Activated T-helper 1 cell treated with Interleukin-2 at 50 U/mL for 16 hours (primary cell): Measurements from ENCODE around the gene LIN28A.
A peak's percentile ranks its signal among the peaks of the same experiment; 100 is the strongest.

ENCODE experiments used
- DNase-seq: peaks from one replicate; pipeline ENCODE4 v3.0.0-alpha.2; 2020; ENCODE audit warnings: low read depth

Gene LIN28A

DNA sequence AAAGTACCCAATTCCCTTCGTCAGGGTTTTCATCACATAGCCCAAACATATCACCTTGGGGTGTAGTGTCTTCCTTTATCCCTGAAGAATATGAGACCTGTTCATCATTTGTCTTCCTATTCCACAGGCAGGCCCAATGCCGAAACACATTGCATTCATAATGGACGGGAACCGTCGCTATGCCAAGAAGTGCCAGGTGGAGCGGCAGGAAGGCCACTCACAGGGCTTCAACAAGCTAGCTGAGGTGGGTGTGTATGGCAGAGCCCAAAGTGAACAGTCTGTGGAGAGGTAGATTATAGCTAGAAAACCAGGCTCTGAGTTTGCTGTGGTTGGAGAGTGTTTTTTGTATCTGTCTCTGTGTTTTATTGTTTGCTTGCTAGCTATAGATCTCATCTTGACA lies 27.4 kb downstream of the LIN28A start:
- no peak for DNase-seq

DNA sequence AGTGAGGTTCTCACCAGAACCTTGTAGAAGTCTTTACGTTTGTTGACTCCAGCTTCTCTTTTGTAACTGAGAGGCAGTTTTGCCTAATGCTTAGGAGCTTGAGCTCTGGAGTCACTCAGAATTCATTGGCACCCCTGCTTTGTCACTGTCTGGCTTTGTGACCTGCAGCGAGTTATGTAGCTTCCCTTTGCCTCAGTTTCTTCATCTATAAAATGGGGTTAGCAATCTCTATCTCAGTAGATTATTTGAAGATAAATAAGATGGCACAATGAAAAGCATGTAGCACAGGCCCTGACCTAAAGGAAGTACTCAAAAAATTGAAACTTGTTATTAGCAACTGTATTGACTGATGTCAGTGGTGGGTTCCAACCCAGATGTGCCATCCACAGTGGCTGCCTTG lies 29.6 kb downstream of the LIN28A start:
- no peak for DNase-seq

DNA sequence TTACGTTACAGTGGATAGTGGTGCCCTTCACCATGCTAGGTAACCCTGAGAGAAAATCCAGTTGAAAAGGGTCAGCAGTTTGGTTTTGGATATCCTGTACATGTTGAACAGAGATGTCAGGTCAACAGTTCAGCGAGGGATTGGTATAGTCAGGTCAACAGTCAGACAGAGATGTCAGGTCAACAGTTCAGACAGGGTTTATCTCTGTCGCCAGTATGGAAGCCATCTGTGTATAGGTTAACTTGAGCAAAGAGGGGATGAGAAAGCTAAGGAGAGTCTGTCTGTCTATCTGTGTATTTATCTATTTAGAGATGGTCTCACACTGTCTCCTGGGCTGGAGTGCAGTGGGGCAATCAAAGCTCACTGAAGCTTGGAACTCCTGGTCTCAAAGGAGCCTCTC lies 39.3 kb downstream of the LIN28A start:
- DNase-seq: no peak

DNA sequence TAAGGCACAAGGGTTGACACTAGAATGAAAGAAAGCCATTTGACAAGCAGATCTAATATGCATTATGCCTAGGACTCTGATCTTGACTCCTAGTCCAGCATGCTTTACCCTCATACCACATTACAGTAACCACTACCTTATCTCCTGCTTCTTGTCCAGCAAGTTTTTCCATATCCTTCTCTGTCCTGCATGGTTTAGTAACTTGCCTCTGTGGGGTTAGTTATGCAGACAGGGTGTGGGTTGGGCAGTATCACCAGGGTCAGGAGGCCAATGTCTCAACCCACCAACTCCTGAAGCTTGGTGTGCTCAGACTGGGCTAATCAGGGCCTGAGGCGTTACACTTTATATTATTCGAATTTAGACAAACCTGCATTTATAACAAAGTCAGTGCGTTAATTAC lies 40.3 kb downstream of the LIN28A start:
- no peak for DNase-seq

DNA sequence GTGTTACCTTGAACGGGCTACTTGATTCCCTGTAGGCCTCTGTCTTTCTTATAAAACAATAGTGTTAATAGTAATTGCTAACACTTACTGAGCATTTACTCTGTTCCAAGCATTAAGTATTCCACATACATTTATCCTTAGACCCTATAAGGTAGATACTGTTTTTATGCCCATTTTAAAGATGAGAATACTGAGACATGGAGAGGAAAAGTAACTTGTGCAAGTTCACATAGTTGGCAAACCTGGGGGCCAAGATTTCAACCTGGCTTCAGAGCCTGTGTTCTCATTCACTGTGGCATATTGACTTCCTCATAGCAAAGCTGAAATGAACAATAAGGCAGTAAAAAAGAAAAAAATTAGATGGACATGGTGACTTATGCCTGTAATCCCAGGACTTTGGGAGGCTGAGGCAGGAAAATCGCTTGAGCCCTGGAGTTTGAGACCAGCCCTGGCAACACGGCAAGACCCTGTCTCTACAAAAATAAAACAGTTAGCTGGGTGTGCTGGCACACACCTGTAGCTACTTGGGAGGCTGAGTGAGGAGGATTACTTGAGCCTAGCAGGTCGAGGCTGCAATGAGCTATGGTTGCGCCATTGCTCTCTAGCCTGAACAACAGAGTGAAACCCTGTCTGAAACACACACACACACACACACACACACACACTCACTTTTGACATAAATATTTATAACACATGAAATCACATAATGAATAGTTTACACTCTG lies 42.0 kb downstream of the LIN28A start:
- DNase-seq: no peak

DNA sequence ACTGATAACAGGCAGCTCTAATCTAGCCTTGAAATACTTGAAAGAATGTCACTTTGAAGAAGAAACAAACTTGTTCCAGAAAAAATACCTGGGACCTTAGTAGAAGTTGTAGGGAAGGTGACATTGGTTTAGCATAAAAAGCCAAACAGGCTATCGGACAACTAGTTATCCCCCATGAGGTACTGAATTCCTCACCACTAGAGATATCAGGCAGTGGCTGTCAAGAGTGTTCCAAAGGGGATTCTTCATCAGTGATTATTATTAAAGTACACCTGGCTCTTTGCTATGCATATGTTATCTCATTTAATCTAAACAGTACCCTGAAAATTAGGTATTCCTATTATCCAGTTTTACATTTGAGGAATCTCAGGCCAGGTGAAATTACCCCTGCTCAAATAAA lies 48.5 kb downstream of the LIN28A start:
- no peak for DNase-seq

DNA sequence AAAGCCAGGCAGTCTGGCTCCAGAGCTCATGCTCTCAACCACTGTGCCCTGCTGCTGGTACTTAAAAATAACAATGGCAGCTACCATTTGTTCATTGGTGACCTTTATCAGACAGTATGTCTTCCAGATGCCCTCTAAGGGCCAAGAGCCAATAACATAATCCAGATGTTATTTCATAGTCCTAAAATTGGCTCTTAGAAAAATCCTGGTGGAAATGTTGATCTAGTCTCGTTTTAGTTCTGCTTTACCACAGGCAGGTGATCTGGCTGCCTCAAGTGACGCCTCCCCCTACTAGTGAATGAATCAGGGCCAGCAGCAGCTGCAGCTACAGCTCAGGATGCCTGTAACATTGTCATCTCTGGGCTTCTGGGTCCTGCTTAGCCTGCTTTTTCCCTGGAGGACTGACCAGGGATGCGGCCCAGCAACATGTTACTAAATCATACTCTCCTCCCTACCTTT lies 49.0 kb downstream of the LIN28A start:
- DNase-seq: no peak

DNA sequence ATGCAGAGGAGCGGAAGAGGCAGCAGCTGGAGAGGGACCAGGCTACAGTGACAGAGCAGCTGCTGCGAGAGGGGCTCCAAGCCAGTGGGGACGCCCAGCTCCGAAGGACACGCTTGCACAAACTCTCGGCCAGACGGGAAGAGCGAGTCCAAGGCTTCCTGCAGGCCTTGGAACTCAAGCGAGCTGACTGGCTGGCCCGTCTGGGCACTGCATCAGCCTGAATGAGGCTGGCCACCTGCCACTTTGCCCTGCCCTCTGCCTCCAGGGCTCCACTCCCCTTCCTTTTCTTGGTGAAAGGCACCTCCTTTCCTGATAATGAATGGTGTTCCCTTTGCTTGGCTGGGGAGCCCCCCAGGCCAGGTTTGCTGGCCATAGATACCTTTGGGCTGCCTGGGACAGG lies 58.3 kb downstream of the LIN28A start:
- DNase-seq: no peak

DNA sequence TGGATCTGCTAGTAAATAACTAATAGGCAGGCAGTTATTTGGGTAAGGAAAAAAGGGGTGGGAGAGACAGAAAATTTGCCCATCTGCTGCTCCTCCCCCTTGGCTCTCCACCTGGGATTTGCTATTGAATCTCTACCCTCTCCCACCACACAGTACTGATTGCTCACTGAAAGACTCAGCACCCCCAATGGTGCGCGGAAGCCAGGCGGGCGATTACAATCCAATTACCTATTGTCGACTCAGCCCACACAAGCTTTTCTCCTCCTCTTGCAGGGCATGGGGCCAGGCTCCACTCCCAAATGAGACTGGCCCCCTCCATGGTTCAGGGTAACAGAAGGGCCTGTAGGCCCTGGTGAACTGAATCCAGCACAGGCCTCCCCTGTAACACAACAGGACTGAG lies 58.9 kb downstream of the LIN28A start:
- DNase-seq: no peak

DNA sequence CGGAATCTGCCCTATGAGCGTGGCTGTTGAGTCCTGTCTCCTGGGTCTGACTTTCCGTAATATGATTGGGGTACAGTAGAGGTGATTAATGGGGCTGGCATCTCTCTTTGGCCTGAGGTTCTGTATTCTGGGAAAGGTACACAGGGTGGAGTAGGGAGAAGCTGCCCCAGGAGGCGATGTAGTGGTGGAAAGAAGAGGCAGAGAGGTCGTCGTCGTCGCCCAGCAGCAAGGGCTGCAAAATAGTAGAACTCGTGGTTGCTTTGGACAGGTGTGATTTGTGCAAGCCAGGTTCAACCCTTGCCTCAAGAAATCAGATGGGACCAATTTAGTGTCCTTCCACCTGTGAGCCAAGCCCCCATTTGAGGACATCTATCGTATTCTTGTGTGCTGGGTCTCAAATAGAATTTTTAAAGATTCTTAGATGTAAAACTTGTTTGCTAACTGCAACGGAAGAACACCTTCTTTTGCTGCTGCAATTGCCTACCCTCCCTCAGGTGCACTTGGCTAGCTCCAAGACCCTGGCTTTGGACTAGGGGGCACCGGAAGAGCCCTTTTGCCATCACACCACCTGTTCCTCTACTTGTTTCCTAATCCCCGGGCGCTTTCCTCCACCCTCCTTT lies 60.4 kb downstream of the LIN28A start:
- no peak for DNase-seq

DNA sequence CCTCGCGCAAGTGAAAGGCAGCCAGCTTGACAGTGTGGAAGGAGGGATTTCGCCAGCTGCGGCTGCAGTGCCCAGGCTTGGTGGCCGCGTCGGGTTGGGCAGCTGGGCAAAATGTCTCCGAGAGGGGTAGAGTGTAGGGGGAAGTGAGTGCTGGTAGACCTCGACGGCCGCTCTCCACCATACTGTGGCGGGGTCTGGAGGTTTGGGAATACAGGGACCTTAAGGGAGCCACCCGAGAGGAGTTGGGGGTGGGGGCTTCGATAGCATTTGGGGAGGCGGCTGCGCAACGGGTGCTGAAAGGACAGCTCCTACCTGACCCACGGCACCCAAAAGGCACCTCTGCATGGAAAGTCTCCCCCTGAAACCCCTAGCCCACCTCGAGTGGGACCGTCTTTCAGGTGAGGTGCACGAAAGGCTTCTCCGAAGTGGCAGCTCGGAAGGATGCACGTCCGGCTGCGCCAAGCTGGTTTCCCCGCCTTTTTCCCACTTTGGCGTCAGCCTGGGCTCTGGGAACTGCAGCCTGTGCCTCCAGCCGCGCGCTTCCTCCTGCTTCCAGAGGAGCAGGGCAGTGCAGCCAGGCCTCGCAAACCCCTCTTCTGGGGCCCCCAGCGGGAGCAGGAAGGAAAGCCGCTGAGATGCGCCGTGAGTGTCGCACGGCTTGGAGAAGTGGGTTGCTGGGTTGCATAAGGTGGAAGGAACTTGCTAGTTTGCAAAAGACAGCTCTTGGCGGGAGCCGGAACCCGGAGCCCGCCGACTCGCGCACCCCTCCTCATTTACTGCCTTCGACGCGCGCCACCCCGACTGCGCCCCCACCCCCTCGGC lies 61.1 kb downstream of the LIN28A start:
- no peak for DNase-seq

DNA sequence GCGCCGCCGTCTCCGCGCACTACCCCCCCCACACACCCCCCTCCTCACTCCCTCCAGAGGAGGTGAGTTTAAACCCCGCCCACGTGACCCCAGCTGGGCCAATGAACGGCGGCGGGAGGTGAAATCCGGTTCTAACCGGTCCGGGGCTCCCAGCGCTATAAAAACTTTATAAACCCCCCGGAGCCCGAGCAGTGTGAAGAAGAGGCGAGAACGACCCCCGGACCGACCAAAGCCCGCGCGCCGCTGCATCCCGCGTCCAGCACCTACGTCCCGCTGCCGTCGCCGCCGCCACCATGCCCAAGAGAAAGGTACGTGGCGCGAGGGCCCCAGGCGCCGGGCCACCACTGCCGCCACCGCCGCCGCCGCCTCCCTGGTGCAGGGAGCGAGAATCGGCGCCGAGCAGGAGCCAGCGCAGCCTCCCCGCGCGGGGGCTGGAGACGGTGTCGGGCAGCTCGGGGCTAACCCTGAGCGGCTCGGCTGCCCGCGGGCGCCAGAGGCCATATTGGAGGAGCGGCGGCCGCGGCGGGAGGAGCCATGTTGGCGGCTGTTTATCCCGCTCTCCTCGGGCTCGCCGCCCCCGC lies 61.8 kb downstream of the LIN28A start, which contains the start of gene HMGN2:
HMGN2 (plus strand) TSS at position 121 of the 581 bp plus-strand sequence; CDS start at position 294, 173 bp downstream.
- peak; percentile 80 for DNase-seq

DNA sequence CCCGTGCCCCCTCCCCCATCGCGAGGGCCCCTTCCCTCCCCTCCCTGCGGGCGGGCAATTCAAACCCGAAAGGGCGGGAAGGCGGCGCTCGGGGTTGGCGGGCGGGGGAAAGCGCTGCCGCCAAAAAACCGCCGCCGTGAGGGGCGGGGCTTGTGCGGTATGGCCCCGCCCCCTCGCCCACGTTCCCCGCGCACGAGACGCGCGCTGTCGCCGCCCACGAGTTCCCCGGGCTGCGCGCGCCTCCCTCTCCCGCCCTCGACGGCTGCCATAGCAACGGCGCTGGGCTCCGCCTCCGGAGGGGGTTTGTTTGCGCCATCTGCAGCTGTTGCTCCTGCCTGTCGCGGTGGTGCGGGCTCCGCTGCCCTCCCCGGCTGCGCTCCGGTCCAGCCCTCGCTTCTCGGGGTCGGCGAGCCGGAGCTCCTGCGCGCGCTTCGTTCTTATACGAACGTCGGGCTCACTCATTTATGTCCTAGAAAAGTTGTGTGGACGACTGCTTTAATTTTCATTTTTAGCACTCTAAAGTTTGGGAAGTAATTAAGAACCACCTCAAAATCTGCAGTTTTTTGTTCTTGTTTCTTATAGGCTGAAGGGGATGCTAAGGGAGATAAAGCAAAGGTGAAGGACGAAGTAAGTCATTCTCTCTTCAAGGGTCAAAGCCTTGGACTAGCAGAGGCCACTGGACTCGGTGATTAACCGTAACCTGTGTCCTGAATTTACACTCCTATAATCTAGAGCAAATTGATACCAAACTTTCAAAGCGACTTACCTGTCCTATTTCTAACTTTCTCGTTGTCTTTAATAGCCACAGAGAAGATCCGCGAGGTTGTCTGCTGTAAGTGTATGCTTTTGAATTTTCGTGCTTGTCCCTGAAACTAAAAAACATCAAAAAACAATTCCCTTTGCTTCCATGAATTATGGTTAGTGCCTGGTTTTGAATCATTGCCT lies 62.6 kb downstream of the LIN28A start:
- DNase-seq: peak; percentile 97

DNA sequence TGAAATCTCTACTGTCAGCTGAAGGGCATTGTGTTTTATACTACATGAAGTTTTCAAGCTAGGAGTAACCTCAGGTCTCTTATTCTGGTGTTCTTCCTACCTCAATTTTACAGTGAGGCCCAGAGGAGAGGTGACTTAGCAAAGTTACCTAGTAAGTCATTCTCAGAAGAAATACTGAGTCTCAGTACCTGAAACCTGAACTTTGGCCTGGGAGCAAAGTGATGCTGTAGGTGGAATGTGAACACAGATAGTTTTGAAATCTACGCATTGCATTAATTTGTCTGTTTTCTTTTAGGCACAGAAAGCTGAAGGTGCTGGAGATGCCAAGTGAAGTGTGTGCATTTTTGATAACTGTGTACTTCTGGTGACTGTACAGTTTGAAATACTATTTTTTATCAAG lies 64.2 kb downstream of the LIN28A start:
- DNase-seq: no peak

DNA sequence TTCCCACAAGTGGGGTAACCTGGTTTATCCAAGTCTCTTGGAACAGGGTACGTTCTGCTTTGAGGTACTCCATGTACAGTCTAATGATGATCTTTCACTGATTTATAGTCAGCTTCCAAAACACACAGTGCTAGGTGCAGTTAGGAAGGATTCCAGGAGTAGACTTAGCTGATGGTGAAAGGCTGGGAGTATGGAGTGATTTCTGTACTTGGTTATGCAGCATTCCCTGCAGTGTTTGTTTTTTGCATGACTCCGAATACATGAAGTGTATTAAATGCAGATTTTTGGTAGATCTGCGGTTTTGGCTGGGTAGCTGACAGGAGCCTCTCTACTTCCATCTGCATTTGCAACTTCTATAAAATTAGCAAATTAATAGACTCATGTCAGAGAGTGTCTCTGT lies 65.4 kb downstream of the LIN28A start:
- no peak for DNase-seq

DNA sequence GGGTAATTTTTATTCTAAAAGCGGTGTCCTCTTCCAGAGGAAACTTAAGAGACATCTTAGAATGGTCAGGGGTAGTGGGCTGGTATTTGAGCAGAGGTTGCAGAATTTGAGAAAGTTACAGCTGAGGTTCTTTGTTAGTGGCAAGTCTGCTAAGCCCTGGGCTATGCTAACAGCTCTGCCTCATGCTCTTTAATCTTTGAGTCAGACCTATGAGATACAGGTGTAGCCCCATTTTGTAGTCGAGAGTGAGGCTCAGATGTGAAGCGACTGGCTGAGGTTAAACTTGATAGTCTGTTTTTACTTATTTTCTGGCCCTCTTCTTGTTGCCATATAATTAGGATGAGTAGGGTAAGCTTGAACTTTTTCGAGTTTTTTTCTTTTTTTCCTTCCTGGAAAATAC lies 66.3 kb downstream of the LIN28A start:
- no peak for DNase-seq

DNA sequence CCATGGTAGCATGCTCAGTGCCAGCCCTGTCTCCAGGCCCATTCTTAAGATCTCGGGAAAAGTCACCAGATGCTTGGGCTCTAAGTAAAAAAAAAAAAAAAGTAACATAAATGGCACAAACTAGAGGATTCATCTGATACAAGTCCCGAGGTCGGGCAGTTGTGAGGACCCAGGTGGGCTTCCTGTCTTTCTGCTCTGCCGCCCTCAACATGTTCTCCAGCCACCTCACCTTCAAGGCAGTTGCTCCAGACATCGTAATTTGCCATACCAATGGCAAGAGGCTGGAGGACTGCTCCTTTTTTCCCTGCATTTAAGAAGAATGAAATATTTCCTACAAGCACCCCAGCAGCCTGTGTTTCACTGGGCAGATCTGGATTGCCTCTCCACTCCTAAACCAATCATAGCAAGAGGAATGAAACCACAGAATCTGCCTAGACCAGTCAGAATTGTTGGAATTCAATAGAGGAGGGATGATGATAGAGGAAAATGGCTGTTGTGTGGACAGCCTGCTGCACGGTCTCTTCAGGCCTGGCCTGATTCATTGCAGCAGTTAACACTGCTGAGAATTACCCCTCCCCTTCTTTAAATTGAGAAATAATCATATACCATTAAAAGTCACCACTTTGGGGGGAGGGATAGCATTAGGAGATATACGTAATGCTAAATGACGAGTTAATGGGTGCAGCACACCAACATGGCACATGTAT lies 67.0 kb downstream of the LIN28A start:
- no peak for DNase-seq

DNA sequence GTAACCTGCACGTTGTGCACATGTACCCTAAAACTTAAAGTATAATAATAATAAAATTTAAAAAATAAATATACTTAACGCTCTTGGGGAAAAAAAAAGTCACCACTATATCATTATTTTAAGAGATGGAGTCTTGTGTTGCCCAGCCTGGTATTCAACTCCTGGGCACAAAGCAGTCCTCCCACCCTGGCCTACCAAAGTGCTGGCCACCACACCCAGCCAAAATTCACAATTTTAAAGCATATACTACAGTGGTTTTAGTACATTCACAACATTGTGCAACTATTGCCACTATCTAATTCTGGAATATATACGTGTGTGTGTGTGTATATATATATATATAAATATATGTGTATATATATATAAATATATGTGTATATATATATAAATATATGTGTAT lies 67.5 kb downstream of the LIN28A start:
- no peak for DNase-seq

DNA sequence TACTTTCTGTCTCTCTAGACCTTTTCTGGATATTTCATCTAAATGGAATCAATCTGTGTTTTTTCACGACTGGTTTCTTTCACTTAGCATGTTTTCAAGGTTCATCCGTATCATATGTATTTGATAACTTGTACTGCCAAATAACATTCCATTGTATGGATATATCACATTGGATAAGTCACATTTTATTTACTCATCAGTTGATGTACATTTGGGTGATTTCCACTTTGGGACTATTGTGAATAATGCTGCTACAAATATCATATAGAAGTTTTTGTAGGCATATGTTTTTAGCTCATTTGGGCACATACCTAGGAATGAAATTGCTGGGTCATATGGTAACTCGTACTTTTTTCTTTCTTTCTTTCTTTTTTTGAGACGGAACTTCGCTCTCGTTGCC lies 68.4 kb downstream of the LIN28A start:
- no peak for DNase-seq
